Stimulated activated naive CD4-positive, alpha-beta T cell treated with Interleukin-2 at 50 U/mL for 16 hours (primary cell): ENCODE measurements around the gene CD2.

ENCODE experiments used
- DNase-seq: peaks from one replicate; lab custom pipeline; 2025; lab: John Stamatoyannopoulos, UW

Gene CD2

GRCh38 chr1:116754198-116754977 is at the start of gene CD2:
TSS of gene CD2 (plus strand) at chr1:116754430. CDS start at chr1:116754493, 63 bp downstream.
- DNase-seq: peak; percentile 44

- DNase-seq: no peak
These were observed 48.1 kb upstream of the CD2 start for GRCh38 chr1:116706123-116706522.

- DNase-seq: no peak
These were observed 47.4 kb upstream of the CD2 start for GRCh38 chr1:116706841-116707240.

GRCh38 chr1:116708255-116708900 is 45.9 kb upstream of the CD2 start:
- DNase-seq: no peak

GRCh38 chr1:116709666-116710167 is 44.5 kb upstream of the CD2 start:
- DNase-seq: no peak

- no peak for DNase-seq
These were observed 43.6 kb upstream of the CD2 start for GRCh38 chr1:116710420-116711262.

- DNase-seq: no peak
These were observed 42.9 kb upstream of the CD2 start for GRCh38 chr1:116711263-116711840.

GRCh38 chr1:116712510-116712909 is 41.7 kb upstream of the CD2 start:
- no peak for DNase-seq

GRCh38 chr1:116713474-116713873 is 40.8 kb upstream of the CD2 start:
- DNase-seq: no peak

GRCh38 chr1:116716391-116716790 is 37.8 kb upstream of the CD2 start:
- no peak for DNase-seq

GRCh38 chr1:116717318-116717717 is 36.9 kb upstream of the CD2 start:
- no peak for DNase-seq

- DNase-seq: no peak
These were observed 33.7 kb upstream of the CD2 start for GRCh38 chr1:116720364-116721038.

GRCh38 chr1:116721039-116721405 is 33.2 kb upstream of the CD2 start:
- DNase-seq: no peak

- no peak for DNase-seq
These were observed 32.7 kb upstream of the CD2 start for GRCh38 chr1:116721451-116722007.

GRCh38 chr1:116722016-116722838 is 32.0 kb upstream of the CD2 start:
- no peak for DNase-seq

- DNase-seq: peak; percentile 76
These were observed 29.4 kb upstream of the CD2 start for GRCh38 chr1:116724765-116725375.

GRCh38 chr1:116725798-116726197 is 28.4 kb upstream of the CD2 start:
- no peak for DNase-seq

GRCh38 chr1:116726872-116727820 is 27.1 kb upstream of the CD2 start:
- DNase-seq: no peak

GRCh38 chr1:116731439-116731838 is 22.8 kb upstream of the CD2 start:
- DNase-seq: no peak
